T-helper 1 cell (primary cell): Measurements from ENCODE around the gene VPS72.

ENCODE experiments used
- DNase-seq, 5 donors: peaks; one replicate each; pipeline ENCODE4 v3.0.0-alpha.2; 2012 to 2020

VPS72 gene

GRCh38 chr1:151184211-151184610, 5.8 kb downstream of the VPS72 start:
- no peak for DNase-seq

DNA sequence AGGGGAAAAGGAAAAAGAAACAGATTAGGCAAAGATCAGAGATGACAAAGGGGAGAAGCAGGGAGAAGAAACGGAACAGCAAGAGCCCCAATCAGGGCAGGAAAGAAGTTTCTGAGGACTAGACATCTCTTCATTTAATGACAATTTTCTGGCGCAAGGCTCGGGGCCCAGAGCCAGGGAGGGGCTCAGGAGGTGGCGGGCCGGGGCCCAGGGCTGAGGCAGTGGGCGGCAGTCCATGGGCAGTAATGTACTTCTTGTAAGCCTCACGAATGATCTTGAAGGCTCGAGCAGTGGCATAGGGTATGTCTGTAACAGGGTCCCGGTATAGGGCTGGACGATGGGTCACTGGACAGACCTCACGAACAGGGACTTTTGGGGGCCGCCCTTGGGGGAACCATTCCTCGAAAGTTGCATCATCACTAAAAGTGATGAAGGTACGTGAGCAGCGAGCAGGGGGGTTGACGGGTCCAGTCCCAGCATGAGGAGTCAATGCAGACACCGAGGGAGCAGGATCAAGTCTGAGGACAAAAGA, 13.4 kb downstream of the VPS72 start:
- no peak for DNase-seq

DNA sequence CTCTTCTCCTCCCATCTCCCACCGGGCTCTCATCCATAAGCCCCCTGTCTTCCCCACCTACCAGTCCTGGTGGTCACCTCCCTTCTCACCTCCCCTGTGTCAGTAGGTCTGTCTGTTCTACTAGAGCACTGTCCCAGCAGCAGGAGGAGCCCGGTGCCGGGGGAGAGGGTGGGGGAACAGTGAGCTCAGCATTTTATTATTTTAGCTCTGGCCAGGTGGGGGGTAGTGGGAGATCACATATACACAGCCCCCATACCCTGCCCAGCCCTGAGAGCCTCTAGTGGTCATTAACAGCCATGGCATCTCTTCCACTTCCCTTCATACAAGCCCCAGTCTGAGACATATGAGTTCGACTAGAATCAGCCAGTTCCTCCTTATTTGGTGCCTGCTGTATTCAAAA, 14.1 kb downstream of the VPS72 start, which contains the start of gene TMOD4:
Gene TMOD4 (minus strand): TSS at position 119 of the 400 bp plus-strand sequence. CDS start 1,106 bp downstream, outside the sequence.
- DNase-seq = no peak

- no peak for DNase-seq
Measured at GRCh38 chr1:151175041-151175741, 14.8 kb downstream of the VPS72 start.

- no peak for DNase-seq
Measured at GRCh38 chr1:151171190-151171589, 18.8 kb downstream of the VPS72 start.

DNA sequence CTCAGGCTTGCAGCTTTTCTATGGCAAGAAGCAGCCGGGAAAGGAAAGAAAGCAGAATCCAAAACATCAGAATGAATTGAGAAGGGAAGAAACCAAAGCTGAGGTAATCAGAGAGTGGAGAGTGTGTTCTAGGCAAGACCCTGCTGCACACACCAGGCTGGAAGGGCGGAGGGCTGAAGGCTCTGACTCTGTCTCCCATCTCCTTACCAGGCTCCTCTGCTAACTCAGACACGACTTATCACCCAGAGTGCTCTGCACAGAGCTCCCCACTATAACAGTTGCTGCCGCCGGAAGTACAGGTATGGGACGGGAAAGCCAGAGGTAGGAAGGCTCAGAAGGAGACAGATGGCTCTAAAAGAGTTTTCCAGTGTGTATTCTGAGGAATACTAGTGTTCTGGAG, 22.9 kb downstream of the VPS72 start:
- no peak for DNase-seq

DNA sequence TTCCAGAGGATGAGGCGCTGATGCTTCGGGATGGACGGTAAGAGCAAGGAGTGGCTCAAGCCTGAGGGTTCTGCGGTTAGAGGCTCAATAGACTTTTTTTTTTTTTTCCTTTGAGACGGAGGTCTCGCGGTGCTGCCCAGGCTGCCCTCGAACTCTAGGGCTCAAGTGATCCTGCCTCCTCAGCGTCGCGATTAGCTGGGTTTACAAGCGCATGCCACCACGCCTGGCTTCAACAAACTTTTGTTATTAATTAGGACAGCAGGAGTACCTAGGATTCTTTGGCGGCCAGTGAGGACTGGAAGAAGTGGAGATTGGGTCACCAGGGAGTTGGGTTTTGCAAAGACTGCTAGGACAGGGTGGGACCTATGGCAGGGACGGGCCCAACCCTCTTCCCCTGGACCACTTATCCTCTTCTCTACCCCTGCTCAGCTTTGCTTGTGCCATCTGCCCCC, 23.5 kb downstream of the VPS72 start:
- DNase-seq = peak in 1 of 5 donors; percentile 28

- peak; percentile 91 to 98 (median 95) for DNase-seq
Measured at GRCh38 chr1:151165738-151166504, 24.1 kb downstream of the VPS72 start, which contains the start of the genes LYSMD1 and SCNM1. Gene LYSMD1 (minus strand): TSS chr1:151165902. CDS start chr1:151165258, 644 bp downstream. Gene SCNM1 (plus strand): TSS chr1:151166144. CDS start chr1:151166153, 9 bp downstream.

- DNase-seq = no peak
Measured at GRCh38 chr1:151165281-151165737, 24.7 kb downstream of the VPS72 start.

- no peak for DNase-seq
Measured at GRCh38 chr1:151164732-151165280, 25.2 kb downstream of the VPS72 start.

GRCh38 chr1:151159373-151159772, 30.6 kb downstream of the VPS72 start:
- no peak for DNase-seq

DNA sequence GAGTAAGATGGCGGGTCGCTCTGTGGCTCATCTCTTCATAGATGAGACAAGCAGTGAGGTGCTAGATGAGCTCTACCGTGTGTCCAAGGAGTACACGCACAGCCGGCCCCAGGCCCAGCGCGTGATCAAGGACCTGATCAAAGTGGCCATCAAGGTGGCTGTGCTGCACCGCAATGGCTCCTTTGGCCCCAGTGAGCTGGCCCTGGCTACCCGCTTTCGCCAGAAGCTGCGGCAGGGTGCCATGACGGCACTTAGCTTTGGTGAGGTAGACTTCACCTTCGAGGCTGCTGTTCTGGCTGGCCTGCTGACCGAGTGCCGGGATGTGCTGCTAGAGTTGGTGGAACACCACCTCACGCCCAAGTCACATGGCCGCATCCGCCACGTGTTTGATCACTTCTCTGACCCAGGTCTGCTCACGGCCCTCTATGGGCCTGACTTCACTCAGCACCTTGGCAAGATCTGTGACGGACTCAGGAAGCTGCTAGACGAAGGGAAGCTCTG, 31.2 kb downstream of the VPS72 start:
- DNase-seq = no peak

GRCh38 chr1:151158326-151158725, 31.7 kb downstream of the VPS72 start:
- DNase-seq = no peak

DNA sequence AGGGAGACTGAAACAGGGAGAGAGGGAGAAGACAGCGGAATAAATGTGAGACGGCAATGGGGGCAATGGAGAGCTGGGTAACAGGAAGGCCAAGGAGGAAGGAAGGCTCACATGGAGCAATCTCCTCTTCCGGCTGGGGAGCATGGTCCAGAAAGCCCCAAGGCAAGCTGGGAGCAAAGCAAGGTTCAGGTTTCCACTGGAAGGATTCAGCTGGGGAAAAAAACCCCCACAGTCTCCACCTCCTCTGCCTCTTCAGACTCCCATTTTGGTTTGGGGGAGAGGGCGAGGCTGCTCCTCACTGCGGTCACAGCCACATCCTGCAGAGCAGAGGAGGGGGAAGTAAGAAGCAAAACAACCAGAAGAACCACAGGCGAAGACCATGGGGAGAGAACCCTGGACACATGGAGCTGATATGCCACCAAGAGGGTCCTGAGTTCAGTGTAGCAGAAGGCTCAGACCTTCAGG, 32.9 kb downstream of the VPS72 start:
- DNase-seq = peak in 4 of 5 donors; percentile 40 to 80 (median 48)

GRCh38 chr1:151156515-151156819, 33.5 kb downstream of the VPS72 start, which contains the start of gene TNFAIP8L2:
Gene TNFAIP8L2 (plus strand): TSS chr1:151156649. CDS start chr1:151158698, 2,049 bp downstream.
- peak; percentile 54 to 84 (median 63) for DNase-seq

DNA sequence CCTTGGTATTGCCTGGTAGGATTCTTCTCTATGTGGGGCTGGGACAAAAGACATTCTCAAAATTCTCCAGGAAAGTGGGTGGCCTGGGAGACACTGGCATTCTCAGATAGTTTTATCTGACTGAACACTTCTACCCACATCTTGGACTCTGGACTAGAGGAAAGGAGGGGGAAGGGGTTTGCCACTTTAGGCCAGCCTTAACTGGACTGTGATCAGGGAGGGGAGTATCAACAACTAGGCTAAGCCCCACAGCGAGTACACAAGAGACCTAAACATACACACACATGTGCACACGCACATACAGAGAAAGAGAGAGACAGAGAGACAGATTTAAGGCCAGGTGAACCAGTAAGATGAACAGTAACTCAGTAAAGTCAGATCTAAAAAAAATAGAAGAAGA, 42.3 kb downstream of the VPS72 start:
- no peak for DNase-seq

- DNase-seq = no peak
Measured at GRCh38 chr1:151147132-151147503, 42.9 kb downstream of the VPS72 start.

- DNase-seq = peak; percentile 71 to 87 (median 81)
Measured at GRCh38 chr1:151146412-151147131, 43.4 kb downstream of the VPS72 start, which contains the start of gene SEMA6C. Gene SEMA6C (minus strand): TSS chr1:151146631. CDS start chr1:151142621, 4,010 bp downstream.

- DNase-seq = no peak
Measured at GRCh38 chr1:151146072-151146411, 44.0 kb downstream of the VPS72 start.

DNA sequence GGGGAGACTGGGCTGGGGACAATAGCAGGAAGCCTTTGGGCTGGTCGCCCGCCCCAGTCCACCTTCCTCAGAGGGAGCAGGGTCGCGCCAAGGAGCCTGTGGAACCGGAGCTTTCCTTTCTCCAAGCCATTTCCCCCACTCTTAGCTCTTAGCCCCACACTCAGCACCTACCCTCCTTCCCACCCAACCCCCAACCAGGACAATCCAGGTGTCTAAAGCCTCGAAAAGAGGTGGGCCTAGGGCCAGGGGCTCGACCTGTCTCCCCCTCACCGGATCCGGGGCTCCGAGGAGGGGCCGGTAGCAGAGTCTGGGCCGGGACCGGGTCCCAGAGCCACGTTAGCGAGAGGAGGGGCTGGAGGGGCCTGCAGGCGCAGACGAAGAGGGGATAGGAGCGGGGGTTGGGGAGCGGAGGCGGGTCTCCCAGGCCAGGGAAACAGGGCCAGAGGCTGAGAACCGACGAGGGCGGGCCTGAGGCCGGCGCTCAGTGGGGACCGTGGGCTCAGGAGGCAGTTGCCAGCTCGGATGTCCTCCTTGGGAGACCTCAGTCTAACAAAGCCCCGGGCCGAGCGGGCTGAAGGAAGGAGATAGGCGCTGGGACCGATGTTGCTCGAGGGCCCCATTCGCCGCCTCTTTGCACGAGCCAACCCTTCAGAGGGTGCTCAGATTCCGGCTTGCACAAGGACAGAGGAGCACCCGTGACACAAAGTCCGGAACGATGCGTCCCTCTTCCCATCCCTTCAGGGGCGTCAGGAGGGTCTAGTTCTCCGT, 44.5 kb downstream of the VPS72 start:
- no peak for DNase-seq
